K562 (cell line): ENCODE results near the gene STAG2. TPM values are rescaled to one million over a fixed set of nuclear protein-coding genes. Genes with fewer than 3 reads are reported as not detected.

Experiments
- BCOR ChIP-seq: fragments of 450-650 bp; IDR thresholded peaks from 2 replicates; pipeline ENCODE4 v1.6.1; 2016
- BDP1 ChIP-seq: IDR thresholded peaks from 3 replicates; pipeline ENCODE4 v1.6.1; 2011; ENCODE audit not compliant: insufficient read length, insufficient read depth
- FOXJ2 ChIP-seq: fragments of 200-800 bp; sonication (Bioruptor generic); IDR thresholded peaks from 2 replicates; pipeline ENCODE4 v1.6.1; 2016; ENCODE audit warnings: missing genetic modification characterization, missing compliant biosample characterization
- GTF2E2 ChIP-seq: fragments of 200-800 bp; sonication (Bioruptor generic); IDR thresholded peaks from 2 replicates; pipeline ENCODE4 v1.6.1; 2016; ENCODE audit warnings: missing genetic modification characterization, missing compliant biosample characterization
- KLF6 ChIP-seq: fragments of 250-450 bp; sonication (Bioruptor Pico); IDR thresholded peaks from 2 replicates; pipeline ENCODE4 v1.4.0; 2020; ENCODE audit warnings: mild to moderate bottlenecking, moderate library complexity, borderline replicate concordance
- L3MBTL2 ChIP-seq: fragments of 450-650 bp; IDR thresholded peaks from 2 replicates; pipeline ENCODE4 v1.6.1; 2016; ENCODE audit warnings: mild to moderate bottlenecking, moderate library complexity
- MEF2D ChIP-seq: conservative IDR thresholded peaks from 2 replicates; pipeline ENCODE4 v1.6.1; 2016; ENCODE audit warnings: low read depth, missing genetic modification characterization, missing compliant biosample characterization
- TEAD4 ChIP-seq, 2 experiments: sonication (generic) in 1 of 2; formaldehyde crosslinking in 1 of 2; IDR thresholded peaks; 2 replicates each; pipeline versions ENCODE4 v1.6.1 to v1.8.0; 2012 to 2022; ENCODE audit warnings: borderline replicate concordance in 1 of 2, inconsistent platforms in 1 of 2, low read length in 1 of 2, mild to moderate bottlenecking in 1 of 2, missing genetic modification reagents in 1 of 2
- TRIM24 ChIP-seq, 2 experiments: fragments of 450-650 bp; IDR thresholded peaks; 2 replicates each; pipeline ENCODE4 v1.6.1; 2016
- ZNF175 ChIP-seq: fragments of 200-800 bp; sonication (Bioruptor generic); IDR thresholded peaks from 2 replicates; pipeline ENCODE4 v1.6.1; 2016; ENCODE audit warnings: low read depth, mild to moderate bottlenecking, missing genetic modification characterization, missing compliant biosample characterization
- polyA plus RNA-seq, 8 experiments: library from polyadenylated mRNA; depleted of rRNA in 4 of 8; stranded (reverse) in 5 of 8; unstranded in 3 of 8; fragments of >200 nt; fragmentation: Nextera tagmentation in 2 of 8; fragmentation: Illumina TruSeq in 1 of 8; extraction: Ambion mirVana in 2 of 8; extraction: Trizol in 1 of 8; gene quantifications; 2 replicates each; pipeline versions ENCODE4 v1.2.1 to v1.2.3, GENCODE V29; 2011 to 2014; ENCODE audit warnings: inconsistent platforms in 1 of 8, missing spikeins in 1 of 8
- total RNA-seq, 7 experiments: library from RNA; depleted of rRNA in 6 of 7; stranded (reverse); fragments of >200 nt in 6 of 7; fragmentation: Illumina TruSeq in 2 of 7; extraction: Trizol in 2 of 7; gene quantifications; 2 replicates each; pipeline versions ENCODE4 v1.2.1 to v1.2.3, GENCODE V29; 2011 to 2021; ENCODE audit warnings: low replicate concordance in 1 of 7
- TF ChIP-seq, protein P1 (sequence below): fragments of 450-650 bp; IDR thresholded peaks from 2 replicates; pipeline ENCODE4 v1.6.1; 2016; ENCODE audit warnings: mild to moderate bottlenecking, moderate library complexity
- TF ChIP-seq, protein P2 (sequence below), 2 experiments: fragments of 450-650 bp; conservative IDR thresholded peaks; 2 replicates each; pipeline ENCODE4 v1.6.1; 2017; ENCODE audit warnings: mild to moderate bottlenecking in 2 of 2, moderate library complexity in 2 of 2

The STAG2 gene
- total and polyA plus RNA-seq, 9 of the 15 experiments (the other 6 are each of a cell fraction or from before 2014, with no cell fraction given): 40.3 to 133 (median 90.1) TPM

DNA sequence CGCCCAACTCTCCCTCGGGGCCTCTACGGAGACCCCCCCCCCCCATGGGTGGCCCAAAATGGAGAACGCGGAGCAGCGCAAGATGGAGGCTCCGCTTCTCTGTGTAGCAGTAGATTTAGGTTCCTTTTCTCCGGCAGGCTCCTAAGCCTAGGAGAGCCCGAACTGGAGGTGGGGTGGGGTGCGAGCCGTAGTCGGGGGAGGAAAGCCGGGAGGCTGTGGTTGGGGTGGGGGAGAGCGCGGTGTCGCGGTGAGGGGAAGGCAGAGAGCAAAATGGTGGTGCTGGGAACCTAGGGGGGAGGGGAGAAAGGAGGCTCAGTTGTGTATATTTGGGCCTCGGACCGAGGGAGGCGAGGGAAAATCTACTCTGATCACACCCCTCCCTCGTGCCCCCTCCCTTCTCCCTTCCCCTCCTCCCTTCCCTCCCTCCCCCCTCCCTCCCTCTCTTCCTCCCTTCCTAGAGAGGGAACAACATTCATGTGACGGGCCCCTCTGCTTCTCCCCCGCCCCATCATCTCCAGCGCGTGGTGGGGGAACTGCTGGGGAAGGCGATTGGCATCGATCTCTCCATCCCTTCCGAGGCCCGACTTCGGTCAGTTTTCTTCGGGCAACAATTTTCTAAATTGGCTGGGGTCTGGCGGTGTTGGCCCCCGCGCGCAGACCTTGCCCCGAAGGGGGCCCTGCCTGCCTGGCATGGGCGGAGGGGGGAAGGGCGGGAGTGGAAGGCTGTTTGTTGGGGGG is at the start of gene STAG2 (continued):
- TF ChIP-seq, protein P1, sequence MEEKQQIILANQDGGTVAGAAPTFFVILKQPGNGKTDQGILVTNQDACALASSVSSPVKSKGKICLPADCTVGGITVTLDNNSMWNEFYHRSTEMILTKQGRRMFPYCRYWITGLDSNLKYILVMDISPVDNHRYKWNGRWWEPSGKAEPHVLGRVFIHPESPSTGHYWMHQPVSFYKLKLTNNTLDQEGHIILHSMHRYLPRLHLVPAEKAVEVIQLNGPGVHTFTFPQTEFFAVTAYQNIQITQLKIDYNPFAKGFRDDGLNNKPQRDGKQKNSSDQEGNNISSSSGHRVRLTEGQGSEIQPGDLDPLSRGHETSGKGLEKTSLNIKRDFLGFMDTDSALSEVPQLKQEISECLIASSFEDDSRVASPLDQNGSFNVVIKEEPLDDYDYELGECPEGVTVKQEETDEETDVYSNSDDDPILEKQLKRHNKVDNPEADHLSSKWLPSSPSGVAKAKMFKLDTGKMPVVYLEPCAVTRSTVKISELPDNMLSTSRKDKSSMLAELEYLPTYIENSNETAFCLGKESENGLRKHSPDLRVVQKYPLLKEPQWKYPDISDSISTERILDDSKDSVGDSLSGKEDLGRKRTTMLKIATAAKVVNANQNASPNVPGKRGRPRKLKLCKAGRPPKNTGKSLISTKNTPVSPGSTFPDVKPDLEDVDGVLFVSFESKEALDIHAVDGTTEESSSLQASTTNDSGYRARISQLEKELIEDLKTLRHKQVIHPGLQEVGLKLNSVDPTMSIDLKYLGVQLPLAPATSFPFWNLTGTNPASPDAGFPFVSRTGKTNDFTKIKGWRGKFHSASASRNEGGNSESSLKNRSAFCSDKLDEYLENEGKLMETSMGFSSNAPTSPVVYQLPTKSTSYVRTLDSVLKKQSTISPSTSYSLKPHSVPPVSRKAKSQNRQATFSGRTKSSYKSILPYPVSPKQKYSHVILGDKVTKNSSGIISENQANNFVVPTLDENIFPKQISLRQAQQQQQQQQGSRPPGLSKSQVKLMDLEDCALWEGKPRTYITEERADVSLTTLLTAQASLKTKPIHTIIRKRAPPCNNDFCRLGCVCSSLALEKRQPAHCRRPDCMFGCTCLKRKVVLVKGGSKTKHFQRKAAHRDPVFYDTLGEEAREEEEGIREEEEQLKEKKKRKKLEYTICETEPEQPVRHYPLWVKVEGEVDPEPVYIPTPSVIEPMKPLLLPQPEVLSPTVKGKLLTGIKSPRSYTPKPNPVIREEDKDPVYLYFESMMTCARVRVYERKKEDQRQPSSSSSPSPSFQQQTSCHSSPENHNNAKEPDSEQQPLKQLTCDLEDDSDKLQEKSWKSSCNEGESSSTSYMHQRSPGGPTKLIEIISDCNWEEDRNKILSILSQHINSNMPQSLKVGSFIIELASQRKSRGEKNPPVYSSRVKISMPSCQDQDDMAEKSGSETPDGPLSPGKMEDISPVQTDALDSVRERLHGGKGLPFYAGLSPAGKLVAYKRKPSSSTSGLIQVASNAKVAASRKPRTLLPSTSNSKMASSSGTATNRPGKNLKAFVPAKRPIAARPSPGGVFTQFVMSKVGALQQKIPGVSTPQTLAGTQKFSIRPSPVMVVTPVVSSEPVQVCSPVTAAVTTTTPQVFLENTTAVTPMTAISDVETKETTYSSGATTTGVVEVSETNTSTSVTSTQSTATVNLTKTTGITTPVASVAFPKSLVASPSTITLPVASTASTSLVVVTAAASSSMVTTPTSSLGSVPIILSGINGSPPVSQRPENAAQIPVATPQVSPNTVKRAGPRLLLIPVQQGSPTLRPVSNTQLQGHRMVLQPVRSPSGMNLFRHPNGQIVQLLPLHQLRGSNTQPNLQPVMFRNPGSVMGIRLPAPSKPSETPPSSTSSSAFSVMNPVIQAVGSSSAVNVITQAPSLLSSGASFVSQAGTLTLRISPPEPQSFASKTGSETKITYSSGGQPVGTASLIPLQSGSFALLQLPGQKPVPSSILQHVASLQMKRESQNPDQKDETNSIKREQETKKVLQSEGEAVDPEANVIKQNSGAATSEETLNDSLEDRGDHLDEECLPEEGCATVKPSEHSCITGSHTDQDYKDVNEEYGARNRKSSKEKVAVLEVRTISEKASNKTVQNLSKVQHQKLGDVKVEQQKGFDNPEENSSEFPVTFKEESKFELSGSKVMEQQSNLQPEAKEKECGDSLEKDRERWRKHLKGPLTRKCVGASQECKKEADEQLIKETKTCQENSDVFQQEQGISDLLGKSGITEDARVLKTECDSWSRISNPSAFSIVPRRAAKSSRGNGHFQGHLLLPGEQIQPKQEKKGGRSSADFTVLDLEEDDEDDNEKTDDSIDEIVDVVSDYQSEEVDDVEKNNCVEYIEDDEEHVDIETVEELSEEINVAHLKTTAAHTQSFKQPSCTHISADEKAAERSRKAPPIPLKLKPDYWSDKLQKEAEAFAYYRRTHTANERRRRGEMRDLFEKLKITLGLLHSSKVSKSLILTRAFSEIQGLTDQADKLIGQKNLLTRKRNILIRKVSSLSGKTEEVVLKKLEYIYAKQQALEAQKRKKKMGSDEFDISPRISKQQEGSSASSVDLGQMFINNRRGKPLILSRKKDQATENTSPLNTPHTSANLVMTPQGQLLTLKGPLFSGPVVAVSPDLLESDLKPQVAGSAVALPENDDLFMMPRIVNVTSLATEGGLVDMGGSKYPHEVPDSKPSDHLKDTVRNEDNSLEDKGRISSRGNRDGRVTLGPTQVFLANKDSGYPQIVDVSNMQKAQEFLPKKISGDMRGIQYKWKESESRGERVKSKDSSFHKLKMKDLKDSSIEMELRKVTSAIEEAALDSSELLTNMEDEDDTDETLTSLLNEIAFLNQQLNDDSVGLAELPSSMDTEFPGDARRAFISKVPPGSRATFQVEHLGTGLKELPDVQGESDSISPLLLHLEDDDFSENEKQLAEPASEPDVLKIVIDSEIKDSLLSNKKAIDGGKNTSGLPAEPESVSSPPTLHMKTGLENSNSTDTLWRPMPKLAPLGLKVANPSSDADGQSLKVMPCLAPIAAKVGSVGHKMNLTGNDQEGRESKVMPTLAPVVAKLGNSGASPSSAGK: peak; percentile 56
- TF ChIP-seq BDP1 (no peak), FOXJ2 (tag) (peak; percentile 82), MEF2D (no peak), BCOR (no peak), KLF6 (no peak), L3MBTL2 (peak; percentile 41; the same call in 1 of the 2 replicates), TRIM24 (IDR thresholded peaks at IDR 0.05) (peak in 1 of 2 experiments; percentile 11; a peak in 1 of 4 replicates), GTF2E2 (0 out of 2 replicates have a peak, but pooled peaks have one; percentile 13), ZNF175 (CRISPR knock-in tag) (no peak), TEAD4 (IDR thresholded peaks at IDR 0.05; ENCODE audit: low read length) (peak; percentile 67), TEAD4 (CRISPR knock-in tag; IDR thresholded peaks at IDR 0.05; ENCODE audit: borderline replicate concordance) (no peak)
- TF ChIP-seq, protein P2, sequence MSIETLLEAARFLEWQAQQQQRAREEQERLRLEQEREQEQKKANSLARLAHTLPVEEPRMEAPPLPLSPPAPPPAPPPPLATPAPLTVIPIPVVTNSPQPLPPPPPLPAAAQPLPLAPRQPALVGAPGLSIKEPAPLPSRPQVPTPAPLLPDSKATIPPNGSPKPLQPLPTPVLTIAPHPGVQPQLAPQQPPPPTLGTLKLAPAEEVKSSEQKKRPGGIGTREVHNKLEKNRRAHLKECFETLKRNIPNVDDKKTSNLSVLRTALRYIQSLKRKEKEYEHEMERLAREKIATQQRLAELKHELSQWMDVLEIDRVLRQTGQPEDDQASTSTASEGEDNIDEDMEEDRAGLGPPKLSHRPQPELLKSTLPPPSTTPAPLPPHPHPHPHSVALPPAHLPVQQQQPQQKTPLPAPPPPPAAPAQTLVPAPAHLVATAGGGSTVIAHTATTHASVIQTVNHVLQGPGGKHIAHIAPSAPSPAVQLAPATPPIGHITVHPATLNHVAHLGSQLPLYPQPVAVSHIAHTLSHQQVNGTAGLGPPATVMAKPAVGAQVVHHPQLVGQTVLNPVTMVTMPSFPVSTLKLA (conservative IDR thresholded peaks at IDR 0.05): peak; percentile 86 to 90
